ACHN (cell line): ENCODE results near the gene CDSN.

ENCODE experiments used
- DNase-seq: peaks from one replicate; pipeline ENCODE4 v3.0.0-alpha.2; 2015
- in situ Hi-C: cut with HindIII; loops from 2 replicates; pipeline ENCODE4 v1.10.0; 2017; ENCODE audit warnings: low sequenced_read_pairs, low pct_ligation_motif_present, low pct_unique_long_range_greater_than_20kb

CDSN gene

DNA sequence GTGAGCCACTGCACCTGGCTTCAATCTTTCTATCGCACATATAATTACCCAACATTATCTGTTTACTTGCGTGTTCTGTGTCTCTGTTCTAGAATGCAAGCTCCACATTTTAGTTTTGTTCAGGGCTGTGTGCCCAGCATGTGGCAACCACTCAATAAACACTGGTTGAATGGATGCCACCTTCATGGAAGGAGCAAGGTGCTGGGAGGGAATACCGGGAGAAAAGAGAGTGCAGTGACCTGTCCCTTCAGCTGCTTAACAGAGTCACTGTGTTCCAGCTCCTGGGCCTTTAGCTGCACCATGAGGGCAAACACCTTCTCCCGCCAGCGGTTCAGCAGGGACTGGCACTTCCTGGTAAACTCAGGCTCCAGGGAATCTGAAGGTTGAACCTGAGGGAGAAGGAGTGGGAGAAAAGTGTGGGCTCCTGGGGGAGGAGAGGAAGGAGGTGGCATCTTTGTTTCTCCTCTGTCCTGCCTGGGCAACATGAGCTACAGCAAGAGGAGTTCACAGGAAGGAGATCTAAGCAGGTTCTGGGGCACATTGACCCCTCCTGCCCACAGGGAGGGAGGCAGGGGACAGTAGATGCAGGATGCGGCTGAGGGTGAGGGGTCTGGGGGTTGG, 29.7 kb upstream of the CDSN start:
- in situ Hi-C loops = no loop called here
- no peak for DNase-seq

DNA sequence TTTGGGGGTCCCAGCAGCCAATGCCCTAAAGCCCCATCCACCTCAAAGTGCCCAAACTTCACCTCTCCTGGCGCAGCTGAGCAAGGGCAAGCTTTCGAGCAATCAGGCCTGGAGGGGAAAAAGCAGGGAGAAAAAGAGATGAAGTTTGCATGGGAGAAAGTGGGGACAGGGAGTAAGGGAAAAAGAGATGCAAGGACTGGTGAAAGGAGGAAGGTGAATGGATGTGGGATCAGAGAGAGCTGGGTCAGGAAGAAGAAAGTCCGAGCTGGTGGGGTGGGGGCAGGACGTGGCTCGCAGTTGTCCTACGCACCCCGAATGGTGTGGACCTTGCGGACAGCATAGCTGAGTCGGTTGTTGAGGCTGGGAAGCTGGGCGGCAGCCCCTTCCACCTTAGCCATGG, 25.1 kb upstream of the CDSN start:
- in situ Hi-C loops = no loop called here
- no peak for DNase-seq

DNA sequence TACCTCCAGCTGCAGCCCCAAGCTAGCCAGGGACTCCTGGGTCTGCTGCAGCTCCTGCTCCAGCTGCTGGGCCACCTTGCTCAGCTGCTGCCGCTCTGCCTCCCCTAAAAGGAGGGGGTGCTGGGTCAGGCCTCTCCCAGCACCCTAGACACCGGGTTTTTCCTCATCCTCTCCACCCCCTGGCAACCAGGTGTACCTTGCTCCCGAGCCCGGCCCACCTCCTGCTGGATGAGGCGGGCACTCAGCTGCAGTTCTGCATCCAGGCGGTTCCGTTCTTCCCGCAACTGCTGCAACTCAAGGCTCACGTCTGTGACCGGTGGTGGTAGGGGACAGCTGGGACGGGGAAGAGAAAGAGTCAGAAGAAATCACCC, 24.7 kb upstream of the CDSN start:
- DNase-seq = no peak
- in situ Hi-C loops = no loop called here

DNA sequence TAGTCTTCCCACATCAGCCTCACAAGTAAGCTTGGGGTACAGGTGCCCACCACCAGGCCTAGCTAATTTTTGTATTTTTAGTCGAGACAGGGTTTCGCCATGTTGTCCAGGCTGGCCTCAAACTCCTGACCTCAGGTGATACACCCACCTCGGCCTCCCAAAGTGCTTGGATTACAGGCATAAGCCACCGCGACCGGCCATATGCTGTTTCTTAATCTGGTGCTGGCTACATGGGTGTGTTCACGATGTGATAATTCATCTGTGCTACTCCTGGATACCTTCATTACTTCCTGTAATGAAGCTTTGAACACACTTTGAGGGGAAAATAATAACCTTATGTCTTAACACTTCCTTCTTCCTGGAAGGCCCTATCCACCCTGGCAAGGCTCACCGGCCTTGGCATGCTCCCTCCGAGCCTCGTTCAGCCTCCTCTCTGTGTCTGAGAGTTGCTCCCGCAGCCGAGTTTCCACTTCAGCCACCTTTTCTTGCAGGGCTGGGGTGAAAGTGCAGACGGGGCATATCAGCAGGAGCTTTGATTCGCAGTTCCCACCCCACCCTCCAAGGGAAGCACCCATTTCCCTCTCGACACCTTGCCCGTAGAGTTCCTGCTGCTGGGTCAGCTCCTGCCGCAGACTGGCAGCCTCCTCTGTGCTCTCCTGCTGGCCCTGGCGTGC, 24.2 kb upstream of the CDSN start:
- DNase-seq = no peak
- in situ Hi-C loops = no loop called here

DNA sequence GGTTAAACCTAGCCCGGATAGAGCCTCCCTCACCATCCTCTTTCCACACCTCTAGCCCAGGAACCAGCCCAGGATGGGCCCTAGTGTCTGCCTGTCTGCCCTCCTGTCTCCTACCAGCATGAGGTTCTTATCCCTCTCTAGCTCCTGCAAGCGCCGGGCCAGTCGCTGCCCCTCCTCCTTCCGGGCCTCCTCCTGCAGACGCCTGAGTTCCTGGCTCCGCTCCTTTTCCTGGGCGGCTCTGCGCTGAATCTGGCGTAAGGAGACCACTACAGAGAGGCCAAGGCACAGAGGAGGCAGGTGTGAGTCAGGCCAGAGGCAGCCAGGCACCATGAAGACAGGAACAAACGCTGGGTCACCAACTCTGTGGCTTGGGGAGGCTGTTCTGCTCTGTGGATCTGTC, 22.9 kb upstream of the CDSN start:
- in situ Hi-C loops = no loop called here
- DNase-seq = peak; percentile 87

DNA sequence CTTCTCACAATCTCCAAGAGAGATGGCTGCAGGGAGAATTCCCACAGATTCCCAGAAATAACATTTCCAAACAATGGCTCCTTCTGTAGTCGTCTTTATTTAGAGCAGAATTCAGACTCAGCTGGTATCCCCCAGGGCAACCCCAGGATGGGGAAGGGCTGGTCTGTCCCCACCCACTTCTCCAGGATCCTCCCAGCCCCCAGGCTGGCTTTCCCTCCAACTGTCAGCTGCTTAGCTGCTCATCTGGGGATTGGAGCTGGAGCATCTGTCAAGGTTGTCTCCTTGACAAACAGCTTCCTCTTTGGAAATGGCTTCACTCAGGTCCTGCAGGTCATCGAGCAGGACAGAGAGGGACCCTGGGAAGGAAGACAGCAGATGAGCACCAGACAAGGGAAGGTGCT, 22.1 kb upstream of the CDSN start:
- no peak for DNase-seq
- in situ Hi-C loops = no loop called here

DNA sequence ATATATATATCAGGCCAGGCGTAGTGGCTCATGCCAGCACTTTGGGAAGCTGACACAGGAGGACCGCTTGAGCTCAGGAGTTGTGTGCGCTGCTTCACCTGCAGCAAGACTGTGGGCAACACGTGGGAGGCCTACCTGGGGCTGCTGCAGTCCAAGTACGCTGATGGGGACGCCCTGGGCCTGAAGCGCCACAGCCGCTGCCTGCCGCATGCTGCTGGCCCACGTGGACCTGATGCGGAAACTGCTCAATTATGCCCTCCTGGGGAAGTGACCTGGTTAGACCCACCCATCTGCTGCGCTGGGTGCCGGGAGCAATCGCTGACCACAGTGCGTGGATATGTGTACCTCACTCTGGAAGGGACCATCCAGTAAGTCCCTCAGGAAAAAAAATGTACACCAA, 20.4 kb upstream of the CDSN start:
- DNase-seq = no peak
- in situ Hi-C loops = no loop called here

DNA sequence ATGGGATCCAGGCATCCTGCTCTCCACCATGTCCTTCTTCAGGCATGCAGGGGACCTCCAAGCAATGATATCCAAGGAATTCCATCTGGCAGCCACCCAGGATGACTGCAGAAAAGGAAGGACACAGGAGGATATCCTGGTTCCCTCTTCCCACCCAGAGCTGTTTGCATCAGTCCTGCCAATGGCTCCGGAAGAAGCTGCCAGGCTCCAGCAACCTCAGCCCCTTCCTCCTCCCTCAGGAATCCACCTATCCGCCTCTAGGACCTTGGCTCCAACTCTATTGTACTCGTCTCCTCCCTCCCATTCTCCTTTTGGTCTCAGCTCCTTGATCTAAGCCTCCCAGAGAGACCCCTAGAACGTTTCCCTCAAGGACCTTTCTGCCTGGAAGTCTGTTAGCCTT, 19.4 kb upstream of the CDSN start:
- DNase-seq = peak; percentile 48
- in situ Hi-C loops = no loop called here

DNA sequence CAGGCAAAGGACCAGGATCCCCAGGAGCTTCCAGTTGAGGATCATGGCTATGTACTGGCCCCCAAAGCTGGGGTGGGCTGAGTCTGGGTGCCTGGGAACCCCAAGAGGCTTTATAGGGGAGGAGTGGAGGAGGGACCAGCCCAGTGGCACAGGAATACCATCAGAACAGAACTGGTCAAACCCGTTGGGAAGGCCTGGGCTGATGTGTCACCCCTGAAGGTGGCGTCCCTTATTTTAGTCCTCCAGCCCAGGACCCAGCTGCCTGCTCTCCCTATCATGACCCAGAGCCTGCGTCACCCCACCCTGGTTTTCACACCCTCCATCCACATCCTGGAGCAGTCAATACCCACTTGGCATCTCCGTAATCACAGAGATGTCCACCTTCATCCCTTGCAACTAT, 18.7 kb upstream of the CDSN start, which contains the start of gene PSORS1C2:
TSS of gene PSORS1C2 (minus strand) at position 85 of the 400 bp plus-strand sequence. CDS start at position 45, 40 bp downstream.
- no peak for DNase-seq
- in situ Hi-C loops = no loop called here

DNA sequence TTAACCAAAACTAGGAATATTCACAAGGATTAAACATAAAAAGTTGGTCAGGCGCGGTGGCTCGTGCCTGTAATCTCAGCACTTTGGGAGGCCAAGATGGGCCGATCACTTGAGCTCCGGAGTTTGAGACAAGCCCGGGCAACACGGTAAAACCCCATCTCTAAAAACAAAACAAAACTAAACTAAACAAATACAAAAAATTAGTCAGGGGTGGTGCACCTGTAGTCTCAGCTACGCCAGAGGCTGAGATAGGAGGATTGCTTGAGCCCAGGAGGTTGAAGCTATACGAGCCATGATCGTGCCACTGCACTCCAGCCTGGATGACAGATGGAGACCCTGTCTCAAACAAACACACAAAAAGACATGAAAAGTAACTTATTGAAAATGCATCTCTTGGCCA, 15.5 kb upstream of the CDSN start:
- DNase-seq = no peak
- in situ Hi-C loops = no loop called here

DNA sequence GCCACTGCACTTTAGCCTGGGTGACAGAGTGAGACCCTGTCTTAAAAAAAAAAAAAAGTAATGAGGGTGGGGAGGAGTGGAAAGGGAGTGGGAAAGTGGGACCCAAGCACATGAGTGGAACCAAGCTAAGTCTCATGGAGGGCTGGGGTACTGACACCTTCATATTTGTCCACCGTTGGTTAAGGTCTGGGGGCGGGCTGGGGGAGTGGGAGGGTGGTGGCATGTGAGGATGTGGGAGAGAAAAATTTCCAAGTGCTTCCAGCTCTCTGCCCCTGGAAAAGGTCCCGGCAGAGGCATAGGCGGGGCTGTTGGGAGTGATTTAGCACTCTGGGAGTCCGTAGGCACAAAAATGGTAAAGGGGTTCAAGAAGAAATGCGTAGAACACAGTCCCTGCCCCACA, 12.6 kb upstream of the CDSN start:
- in situ Hi-C loops = no loop called here
- DNase-seq = no peak

DNA sequence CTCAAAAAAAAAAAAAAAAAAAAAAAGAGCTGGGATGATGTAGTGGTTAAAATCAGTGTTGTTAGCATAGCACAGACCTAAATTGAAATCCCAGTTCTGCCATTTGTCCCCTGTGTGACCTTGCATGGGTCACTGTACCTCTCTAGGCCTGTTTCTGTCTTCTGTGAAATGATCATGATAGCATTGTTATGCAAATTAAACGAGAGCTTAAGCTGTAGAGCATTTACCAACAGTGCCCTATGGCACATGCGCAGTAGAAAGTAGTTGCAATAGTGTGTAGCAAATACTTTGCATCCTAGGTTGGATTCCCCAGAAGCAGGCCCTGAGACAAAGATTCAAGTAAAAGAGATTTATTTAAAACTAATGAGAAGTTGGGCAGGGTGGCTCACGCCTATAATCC, 11.3 kb upstream of the CDSN start:
- DNase-seq = no peak
- in situ Hi-C loops = no loop called here

DNA sequence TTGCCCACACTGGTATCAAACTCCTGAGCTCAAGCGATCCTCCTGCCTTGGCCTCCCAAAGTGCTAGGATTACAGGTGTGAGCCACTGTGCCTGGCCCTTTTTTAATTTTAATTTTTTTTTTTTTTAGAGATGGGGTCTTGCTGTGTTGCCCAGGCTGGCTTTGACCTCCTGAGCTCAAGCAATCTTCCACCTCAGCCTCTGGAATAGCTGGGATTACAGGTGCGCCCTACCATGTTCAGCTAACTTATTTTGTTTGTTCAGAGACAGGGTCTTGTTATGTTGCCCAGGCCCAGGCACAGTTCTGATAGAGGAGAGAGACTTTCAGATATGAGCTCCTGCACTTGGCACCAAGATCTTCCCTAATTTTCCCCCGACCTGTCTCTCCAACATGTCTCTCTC, 10.5 kb upstream of the CDSN start:
- in situ Hi-C loops = no loop called here
- no peak for DNase-seq

DNA sequence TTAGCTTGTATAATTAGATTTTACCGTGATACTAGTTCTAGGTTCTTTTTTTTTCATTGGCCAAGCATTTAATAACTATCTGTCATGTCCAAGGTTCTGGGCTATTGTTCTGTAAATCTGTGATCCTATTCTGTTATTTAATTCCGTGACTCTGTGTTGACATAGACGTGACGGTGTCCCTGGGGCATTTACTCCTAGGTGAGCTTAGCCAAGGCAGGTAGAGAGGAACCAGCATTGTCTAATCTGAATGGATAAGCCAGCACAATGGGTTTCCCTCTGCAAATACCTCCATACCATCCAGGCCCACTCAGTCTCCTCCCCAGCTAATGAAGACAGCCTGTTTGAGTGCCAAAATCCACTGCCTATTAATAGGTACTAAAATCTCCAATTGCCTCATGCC, 8.9 kb upstream of the CDSN start:
- in situ Hi-C loops = no loop called here

DNA sequence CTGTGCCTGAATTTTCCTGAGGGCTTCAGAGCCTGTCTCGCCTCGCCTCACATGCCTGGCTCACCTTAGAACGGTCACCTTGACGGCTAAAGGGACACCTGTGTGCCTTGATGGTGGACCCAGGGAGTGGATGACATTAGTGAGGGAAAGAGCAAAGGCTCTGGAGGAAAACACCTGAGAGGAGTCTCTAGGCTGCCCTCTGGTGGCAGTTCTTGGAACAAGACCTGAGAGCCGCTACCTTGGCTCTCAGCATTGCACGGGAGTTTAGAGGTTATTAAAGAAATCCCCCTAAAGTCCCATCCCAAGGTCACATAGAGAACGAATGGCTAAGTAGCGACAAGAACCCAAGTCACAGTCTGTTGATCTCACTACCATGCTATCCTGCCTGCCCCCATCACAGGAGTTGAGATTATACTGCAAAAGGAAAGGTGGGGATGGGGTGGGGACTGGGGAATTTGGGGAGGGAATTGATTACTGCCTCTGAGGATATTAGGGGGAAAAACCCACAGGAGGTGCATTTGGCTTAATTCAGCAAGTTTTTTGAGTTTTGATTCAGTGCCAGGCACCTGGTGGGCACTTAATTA, 7.9 kb upstream of the CDSN start:
- in situ Hi-C loops = no loop called here
- DNase-seq = peak; percentile 46

More for the DNA sequence above, 8.9 kb upstream of the CDSN start:
- no peak for DNase-seq

DNA sequence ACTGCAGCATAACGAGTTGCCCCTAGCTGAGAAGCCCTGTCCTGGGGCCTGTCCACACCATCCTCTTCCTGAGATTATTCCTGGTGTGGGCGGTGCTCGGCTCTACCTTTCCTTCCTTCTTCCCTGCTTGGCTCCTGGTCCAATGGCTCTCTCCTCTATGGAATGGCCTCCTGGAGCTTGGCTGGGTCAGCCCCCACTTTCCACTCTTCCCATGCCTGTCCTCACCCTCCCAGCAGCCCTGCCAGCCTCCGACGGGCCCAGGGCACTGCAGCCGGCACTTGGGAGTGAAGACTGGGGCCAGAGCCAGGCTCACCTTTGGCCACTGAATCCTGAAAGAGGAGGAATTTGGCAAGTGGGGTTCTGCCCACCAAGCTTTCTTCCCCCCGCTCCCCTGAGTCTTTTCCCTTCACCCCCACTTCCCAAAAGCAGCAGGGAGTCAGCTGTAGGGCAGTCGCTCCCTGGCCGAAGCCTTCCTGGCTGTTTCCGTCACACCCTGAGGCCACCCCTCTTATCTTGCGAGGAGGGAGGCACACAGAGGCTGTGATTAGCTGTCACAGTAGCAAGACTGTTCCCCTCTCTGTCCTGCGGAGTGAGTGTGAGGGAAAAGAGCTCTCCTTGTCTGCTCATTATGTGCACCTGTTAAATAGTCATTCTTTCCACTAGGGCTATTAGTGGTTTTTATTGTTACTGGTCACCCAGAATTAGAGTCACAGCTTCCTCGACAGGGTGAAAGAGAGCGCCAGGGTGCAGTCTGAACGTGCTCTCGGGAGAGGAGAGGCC, 6.3 kb upstream of the CDSN start:
- no peak for DNase-seq
- in situ Hi-C loops = no loop called here

DNA sequence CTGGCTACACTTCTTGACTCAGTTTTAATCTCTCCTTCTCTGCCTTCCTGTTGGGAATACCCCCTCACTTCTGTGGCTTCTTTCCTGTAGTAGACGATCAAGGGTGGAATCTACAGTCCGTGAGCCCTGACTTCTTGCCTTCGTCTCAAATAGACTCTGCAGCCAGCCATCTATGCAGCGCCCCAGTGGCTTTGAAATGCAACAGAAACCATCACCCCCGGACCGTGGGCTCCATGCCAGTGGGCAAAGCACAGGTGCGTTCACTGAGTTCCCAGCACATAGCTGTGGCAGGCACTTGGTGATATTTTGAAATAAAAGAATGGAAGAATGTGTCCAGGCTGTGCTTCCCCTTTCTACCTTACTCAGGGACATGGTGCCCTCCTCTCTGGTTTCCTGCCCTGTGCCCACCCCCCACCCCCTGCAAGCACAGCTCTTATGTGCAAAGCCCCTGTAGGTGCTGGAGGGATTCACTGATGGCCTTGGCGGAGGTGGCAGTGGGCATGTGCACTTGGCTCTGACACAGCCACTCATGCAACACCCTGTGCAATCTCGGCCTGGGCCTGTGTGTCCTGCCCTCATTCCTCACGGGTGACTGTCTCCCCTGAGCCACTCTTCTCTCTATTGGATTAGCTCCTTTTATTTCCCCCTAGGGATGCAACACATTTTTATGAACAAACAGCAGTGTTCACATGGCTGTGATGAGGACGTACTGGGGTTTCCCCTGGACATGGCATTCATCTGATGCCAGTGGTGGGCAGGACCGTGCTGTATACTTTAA, 5.5 kb upstream of the CDSN start:
- no peak for DNase-seq
- in situ Hi-C loops = no loop called here

DNA sequence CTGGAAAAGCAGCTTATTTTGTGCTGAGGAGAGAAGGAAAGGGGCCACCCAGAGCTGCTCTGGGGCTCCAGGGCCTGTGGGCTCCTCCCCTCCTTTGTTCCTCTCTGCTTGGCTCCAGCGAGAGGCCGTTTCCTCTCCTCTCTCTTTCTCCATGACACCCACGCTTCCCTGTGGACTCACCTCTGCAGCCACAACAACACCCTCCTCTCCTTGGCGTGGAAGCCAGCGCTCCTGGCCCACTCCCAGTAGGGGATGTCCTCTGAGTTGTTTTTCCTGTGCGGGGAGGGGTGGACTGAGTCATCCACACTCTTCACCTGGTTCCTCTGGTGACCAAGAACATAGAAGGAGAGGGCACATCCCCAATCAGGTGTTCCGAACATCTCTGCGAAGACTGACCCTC, 4.9 kb upstream of the CDSN start:
- in situ Hi-C loops = no loop called here
- no peak for DNase-seq
